HEK293 (cell line): ENCODE measurements around the gene C3orf52.

Experiments
- GLI2 ChIP-seq: fragments of 450-650 bp; formaldehyde crosslinking; IDR thresholded peaks from 2 replicates; pipeline ENCODE4; 2017; ENCODE audit warnings: missing biosample characterization, missing genetic modification characterization, low read depth, borderline replicate concordance
- KLF1 ChIP-seq: fragments of 450-650 bp; formaldehyde crosslinking; IDR thresholded peaks from 2 replicates; pipeline ENCODE4 v1.5.1; 2016; ENCODE audit warnings: missing biosample characterization, missing genetic modification characterization
- KLF16 ChIP-seq: fragments of 450-650 bp; formaldehyde crosslinking; IDR thresholded peaks from 2 replicates; pipeline ENCODE4 v1.5.1; 2017; ENCODE audit warnings: missing biosample characterization, missing genetic modification characterization
- KLF7 ChIP-seq: fragments of 450-650 bp; formaldehyde crosslinking; IDR thresholded peaks from 2 replicates; pipeline ENCODE4 v1.5.1; 2016; ENCODE audit warnings: missing biosample characterization, missing genetic modification characterization, borderline replicate concordance
- OSR2 ChIP-seq: fragments of 450-650 bp; formaldehyde crosslinking; IDR thresholded peaks from 2 replicates; pipeline ENCODE4 v1.5.1; 2016; ENCODE audit warnings: missing biosample characterization, missing genetic modification characterization
- SCRT2 ChIP-seq: fragments of 450-650 bp; formaldehyde crosslinking; IDR thresholded peaks from 2 replicates; pipeline ENCODE4 v1.5.1; 2016; ENCODE audit warnings: missing biosample characterization, missing genetic modification characterization
- YY2 ChIP-seq: fragments of 450-650 bp; formaldehyde crosslinking; IDR thresholded peaks from 2 replicates; pipeline ENCODE4 v1.5.1; 2016; ENCODE audit warnings: missing biosample characterization, missing genetic modification characterization
- ZBTB17 ChIP-seq: fragments of 450-650 bp; formaldehyde crosslinking; IDR thresholded peaks from 2 replicates; pipeline ENCODE4 v1.5.1; 2016; ENCODE audit warnings: missing biosample characterization, missing genetic modification characterization
- ZBTB21 ChIP-seq: fragments of 450-650 bp; formaldehyde crosslinking; IDR thresholded peaks from 2 replicates; pipeline ENCODE4 v1.5.1; 2017; ENCODE audit warnings: missing biosample characterization, missing genetic modification characterization
- ZNF114 ChIP-seq: fragments of 450-650 bp; formaldehyde crosslinking; IDR thresholded peaks from 2 replicates; pipeline ENCODE4 v1.5.0; 2017; ENCODE audit warnings: missing biosample characterization, missing genetic modification characterization
- ZNF132 ChIP-seq: fragments of 450-650 bp; formaldehyde crosslinking; IDR thresholded peaks from 2 replicates; pipeline ENCODE4 v1.5.1; 2017; ENCODE audit warnings: missing biosample characterization, missing genetic modification characterization, borderline replicate concordance
- ZNF146 ChIP-seq: fragments of 450-650 bp; formaldehyde crosslinking; IDR thresholded peaks from 2 replicates; pipeline ENCODE4 v1.5.1; 2016; ENCODE audit warnings: missing biosample characterization, missing genetic modification characterization
- ZNF155 ChIP-seq: fragments of 450-650 bp; formaldehyde crosslinking; IDR thresholded peaks from 2 replicates; pipeline ENCODE4 v1.5.1; 2016; ENCODE audit warnings: missing biosample characterization, missing genetic modification characterization
- ZNF211 ChIP-seq: fragments of 450-650 bp; formaldehyde crosslinking; IDR thresholded peaks from 2 replicates; pipeline ENCODE4 v1.5.1; 2016; ENCODE audit warnings: low read depth, missing biosample characterization, missing genetic modification characterization
- ZNF214 ChIP-seq: fragments of 450-650 bp; formaldehyde crosslinking; IDR thresholded peaks from 2 replicates; pipeline ENCODE4 v1.5.1; 2017; ENCODE audit warnings: missing biosample characterization, mild to moderate bottlenecking, missing genetic modification characterization, borderline replicate concordance
- ZNF311 ChIP-seq: fragments of 450-650 bp; formaldehyde crosslinking; IDR thresholded peaks from 2 replicates; pipeline ENCODE4 v1.5.1; 2017; ENCODE audit warnings: missing biosample characterization, missing genetic modification characterization, borderline replicate concordance
- ZNF341 ChIP-seq: fragments of 450-650 bp; formaldehyde crosslinking; IDR thresholded peaks from 2 replicates; pipeline ENCODE4; 2016; ENCODE audit warnings: low read depth, missing biosample characterization, missing genetic modification characterization
- ZNF423 ChIP-seq: fragments of 450-650 bp; formaldehyde crosslinking; IDR thresholded peaks from 2 replicates; pipeline ENCODE4 v1.5.1; 2016; ENCODE audit warnings: missing biosample characterization, missing genetic modification characterization
- ZNF473 ChIP-seq: fragments of 450-650 bp; formaldehyde crosslinking; IDR thresholded peaks from 2 replicates; pipeline ENCODE4 v1.5.1; 2017; ENCODE audit warnings: missing biosample characterization, missing genetic modification characterization
- ZNF549 ChIP-seq: fragments of 450-650 bp; IDR thresholded peaks from 2 replicates; pipeline ENCODE4 v1.5.1; 2018; ENCODE audit warnings: missing biosample characterization, missing genetic modification characterization, mild to moderate bottlenecking, inconsistent platforms, moderate library complexity
- ZNF664 ChIP-seq: fragments of 450-650 bp; formaldehyde crosslinking; IDR thresholded peaks from 2 replicates; pipeline ENCODE4 v1.5.1; 2016; ENCODE audit warnings: missing biosample characterization, missing genetic modification characterization
- ZNF768 ChIP-seq: fragments of 450-650 bp; formaldehyde crosslinking; IDR thresholded peaks from 2 replicates; pipeline ENCODE4 v1.5.1; 2018; ENCODE audit warnings: missing biosample characterization, mild to moderate bottlenecking, missing genetic modification characterization
- ZNF830 ChIP-seq: fragments of 450-650 bp; IDR thresholded peaks from 2 replicates; pipeline ENCODE4 v1.5.0; 2018; ENCODE audit warnings: missing biosample characterization, missing genetic modification characterization, low read depth, mild to moderate bottlenecking, moderate library complexity
- ZNF843 ChIP-seq: fragments of 450-650 bp; formaldehyde crosslinking; IDR thresholded peaks from 2 replicates; pipeline ENCODE4 v1.5.1; 2016; ENCODE audit warnings: missing biosample characterization, missing genetic modification characterization
- TF ChIP-seq, protein P1 (sequence below): fragments of 450-650 bp; formaldehyde crosslinking; IDR thresholded peaks from 2 replicates; pipeline ENCODE4 v1.5.1; 2016; ENCODE audit warnings: missing biosample characterization, missing genetic modification characterization
- TF ChIP-seq, protein P2 (sequence below): fragments of 450-650 bp; formaldehyde crosslinking; IDR thresholded peaks from 2 replicates; pipeline ENCODE4 v1.5.1; 2016; ENCODE audit warnings: missing biosample characterization, missing genetic modification characterization, borderline replicate concordance
- TF ChIP-seq, protein P3 (sequence below): fragments of 450-650 bp; formaldehyde crosslinking; IDR thresholded peaks from 2 replicates; pipeline ENCODE4 v1.5.1; 2017; ENCODE audit warnings: missing biosample characterization, missing genetic modification characterization
- TF ChIP-seq, protein P4 (sequence below): IDR thresholded peaks from 2 replicates; pipeline ENCODE4 v1.6.1; 2011; ENCODE audit warnings: mild to moderate bottlenecking, low read depth, low read length, borderline replicate concordance
- TF ChIP-seq, protein P5 (sequence below): fragments of 450-650 bp; formaldehyde crosslinking; IDR thresholded peaks from 2 replicates; pipeline ENCODE4 v1.5.1; 2016; ENCODE audit warnings: missing biosample characterization, missing genetic modification characterization

Gene C3orf52

DNA sequence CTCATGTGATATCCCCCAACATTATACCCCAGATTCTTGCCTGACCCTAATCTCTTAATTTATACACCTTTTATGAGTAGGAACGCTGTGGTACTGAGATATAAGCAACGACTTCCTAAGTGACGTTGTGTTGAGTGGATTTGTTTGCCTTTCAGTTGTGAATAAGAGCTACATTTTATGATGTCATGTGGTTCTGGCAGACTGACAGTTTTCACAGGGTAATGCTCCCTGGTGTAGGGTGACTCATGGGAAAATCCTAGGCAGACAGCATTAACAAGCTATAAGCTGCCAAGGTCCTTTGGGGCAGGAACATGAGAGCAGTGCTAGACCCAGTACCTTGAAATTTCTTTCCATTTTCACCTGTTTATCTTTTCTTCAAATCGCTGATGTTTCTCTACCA is 11.2 kb downstream of the C3orf52 start (continued):
- TF ChIP-seq, protein P1, sequence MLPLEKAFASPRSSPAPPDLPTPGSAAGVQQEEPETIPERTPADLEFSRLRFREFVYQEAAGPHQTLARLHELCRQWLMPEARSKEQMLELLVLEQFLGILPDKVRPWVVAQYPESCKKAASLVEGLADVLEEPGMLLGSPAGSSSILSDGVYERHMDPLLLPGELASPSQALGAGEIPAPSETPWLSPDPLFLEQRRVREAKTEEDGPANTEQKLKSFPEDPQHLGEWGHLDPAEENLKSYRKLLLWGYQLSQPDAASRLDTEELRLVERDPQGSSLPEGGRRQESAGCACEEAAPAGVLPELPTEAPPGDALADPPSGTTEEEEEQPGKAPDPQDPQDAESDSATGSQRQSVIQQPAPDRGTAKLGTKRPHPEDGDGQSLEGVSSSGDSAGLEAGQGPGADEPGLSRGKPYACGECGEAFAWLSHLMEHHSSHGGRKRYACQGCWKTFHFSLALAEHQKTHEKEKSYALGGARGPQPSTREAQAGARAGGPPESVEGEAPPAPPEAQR (tag by site-specific recombination): no peak
- TF ChIP-seq, protein P2, sequence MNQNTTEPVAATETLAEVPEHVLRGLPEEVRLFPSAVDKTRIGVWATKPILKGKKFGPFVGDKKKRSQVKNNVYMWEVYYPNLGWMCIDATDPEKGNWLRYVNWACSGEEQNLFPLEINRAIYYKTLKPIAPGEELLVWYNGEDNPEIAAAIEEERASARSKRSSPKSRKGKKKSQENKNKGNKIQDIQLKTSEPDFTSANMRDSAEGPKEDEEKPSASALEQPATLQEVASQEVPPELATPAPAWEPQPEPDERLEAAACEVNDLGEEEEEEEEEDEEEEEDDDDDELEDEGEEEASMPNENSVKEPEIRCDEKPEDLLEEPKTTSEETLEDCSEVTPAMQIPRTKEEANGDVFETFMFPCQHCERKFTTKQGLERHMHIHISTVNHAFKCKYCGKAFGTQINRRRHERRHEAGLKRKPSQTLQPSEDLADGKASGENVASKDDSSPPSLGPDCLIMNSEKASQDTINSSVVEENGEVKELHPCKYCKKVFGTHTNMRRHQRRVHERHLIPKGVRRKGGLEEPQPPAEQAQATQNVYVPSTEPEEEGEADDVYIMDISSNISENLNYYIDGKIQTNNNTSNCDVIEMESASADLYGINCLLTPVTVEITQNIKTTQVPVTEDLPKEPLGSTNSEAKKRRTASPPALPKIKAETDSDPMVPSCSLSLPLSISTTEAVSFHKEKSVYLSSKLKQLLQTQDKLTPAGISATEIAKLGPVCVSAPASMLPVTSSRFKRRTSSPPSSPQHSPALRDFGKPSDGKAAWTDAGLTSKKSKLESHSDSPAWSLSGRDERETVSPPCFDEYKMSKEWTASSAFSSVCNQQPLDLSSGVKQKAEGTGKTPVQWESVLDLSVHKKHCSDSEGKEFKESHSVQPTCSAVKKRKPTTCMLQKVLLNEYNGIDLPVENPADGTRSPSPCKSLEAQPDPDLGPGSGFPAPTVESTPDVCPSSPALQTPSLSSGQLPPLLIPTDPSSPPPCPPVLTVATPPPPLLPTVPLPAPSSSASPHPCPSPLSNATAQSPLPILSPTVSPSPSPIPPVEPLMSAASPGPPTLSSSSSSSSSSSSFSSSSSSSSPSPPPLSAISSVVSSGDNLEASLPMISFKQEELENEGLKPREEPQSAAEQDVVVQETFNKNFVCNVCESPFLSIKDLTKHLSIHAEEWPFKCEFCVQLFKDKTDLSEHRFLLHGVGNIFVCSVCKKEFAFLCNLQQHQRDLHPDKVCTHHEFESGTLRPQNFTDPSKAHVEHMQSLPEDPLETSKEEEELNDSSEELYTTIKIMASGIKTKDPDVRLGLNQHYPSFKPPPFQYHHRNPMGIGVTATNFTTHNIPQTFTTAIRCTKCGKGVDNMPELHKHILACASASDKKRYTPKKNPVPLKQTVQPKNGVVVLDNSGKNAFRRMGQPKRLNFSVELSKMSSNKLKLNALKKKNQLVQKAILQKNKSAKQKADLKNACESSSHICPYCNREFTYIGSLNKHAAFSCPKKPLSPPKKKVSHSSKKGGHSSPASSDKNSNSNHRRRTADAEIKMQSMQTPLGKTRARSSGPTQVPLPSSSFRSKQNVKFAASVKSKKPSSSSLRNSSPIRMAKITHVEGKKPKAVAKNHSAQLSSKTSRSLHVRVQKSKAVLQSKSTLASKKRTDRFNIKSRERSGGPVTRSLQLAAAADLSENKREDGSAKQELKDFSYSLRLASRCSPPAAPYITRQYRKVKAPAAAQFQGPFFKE: no peak
- TF ChIP-seq ZNF214 (tag by site-specific recombination) (no peak), ZNF146 (no peak), ZBTB17 (tag by site-specific recombination) (peak; percentile 48; the same call in 1 of the 2 replicates), ZNF341 (tag by site-specific recombination) (no peak), KLF1 (tag by site-specific recombination) (no peak), ZNF311 (tag by site-specific recombination) (no peak), ZNF423 (tag by site-specific recombination) (no peak), ZBTB21 (tag by site-specific recombination) (peak; percentile 96), ZNF132 (tag by site-specific recombination) (no peak), YY2 (no peak), SCRT2 (tag by site-specific recombination) (no peak), ZNF830 (tag by site-specific recombination) (no peak), KLF7 (tag by site-specific recombination) (no peak), ZNF155 (no peak), ZNF549 (tag by site-specific recombination) (no peak), OSR2 (tag by site-specific recombination) (peak; percentile 51; the same call in 1 of the 2 replicates), GLI2 (tag by site-specific recombination) (no peak), ZNF768 (tag by site-specific recombination) (no peak), KLF16 (tag by site-specific recombination) (no peak), ZNF843 (peak; percentile 85), ZNF211 (no peak), ZNF114 (tag by site-specific recombination) (no peak), ZNF473 (tag by site-specific recombination) (no peak), ZNF664 (tag by site-specific recombination) (no peak)
- TF ChIP-seq, protein P3, sequence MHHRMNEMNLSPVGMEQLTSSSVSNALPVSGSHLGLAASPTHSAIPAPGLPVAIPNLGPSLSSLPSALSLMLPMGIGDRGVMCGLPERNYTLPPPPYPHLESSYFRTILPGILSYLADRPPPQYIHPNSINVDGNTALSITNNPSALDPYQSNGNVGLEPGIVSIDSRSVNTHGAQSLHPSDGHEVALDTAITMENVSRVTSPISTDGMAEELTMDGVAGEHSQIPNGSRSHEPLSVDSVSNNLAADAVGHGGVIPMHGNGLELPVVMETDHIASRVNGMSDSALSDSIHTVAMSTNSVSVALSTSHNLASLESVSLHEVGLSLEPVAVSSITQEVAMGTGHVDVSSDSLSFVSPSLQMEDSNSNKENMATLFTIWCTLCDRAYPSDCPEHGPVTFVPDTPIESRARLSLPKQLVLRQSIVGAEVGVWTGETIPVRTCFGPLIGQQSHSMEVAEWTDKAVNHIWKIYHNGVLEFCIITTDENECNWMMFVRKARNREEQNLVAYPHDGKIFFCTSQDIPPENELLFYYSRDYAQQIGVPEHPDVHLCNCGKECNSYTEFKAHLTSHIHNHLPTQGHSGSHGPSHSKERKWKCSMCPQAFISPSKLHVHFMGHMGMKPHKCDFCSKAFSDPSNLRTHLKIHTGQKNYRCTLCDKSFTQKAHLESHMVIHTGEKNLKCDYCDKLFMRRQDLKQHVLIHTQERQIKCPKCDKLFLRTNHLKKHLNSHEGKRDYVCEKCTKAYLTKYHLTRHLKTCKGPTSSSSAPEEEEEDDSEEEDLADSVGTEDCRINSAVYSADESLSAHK (tag by site-specific recombination): peak; percentile 49; the same call in 1 of the 2 replicates
- TF ChIP-seq, protein P4, sequence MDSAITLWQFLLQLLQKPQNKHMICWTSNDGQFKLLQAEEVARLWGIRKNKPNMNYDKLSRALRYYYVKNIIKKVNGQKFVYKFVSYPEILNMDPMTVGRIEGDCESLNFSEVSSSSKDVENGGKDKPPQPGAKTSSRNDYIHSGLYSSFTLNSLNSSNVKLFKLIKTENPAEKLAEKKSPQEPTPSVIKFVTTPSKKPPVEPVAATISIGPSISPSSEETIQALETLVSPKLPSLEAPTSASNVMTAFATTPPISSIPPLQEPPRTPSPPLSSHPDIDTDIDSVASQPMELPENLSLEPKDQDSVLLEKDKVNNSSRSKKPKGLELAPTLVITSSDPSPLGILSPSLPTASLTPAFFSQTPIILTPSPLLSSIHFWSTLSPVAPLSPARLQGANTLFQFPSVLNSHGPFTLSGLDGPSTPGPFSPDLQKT: no peak
- TF ChIP-seq, protein P5, sequence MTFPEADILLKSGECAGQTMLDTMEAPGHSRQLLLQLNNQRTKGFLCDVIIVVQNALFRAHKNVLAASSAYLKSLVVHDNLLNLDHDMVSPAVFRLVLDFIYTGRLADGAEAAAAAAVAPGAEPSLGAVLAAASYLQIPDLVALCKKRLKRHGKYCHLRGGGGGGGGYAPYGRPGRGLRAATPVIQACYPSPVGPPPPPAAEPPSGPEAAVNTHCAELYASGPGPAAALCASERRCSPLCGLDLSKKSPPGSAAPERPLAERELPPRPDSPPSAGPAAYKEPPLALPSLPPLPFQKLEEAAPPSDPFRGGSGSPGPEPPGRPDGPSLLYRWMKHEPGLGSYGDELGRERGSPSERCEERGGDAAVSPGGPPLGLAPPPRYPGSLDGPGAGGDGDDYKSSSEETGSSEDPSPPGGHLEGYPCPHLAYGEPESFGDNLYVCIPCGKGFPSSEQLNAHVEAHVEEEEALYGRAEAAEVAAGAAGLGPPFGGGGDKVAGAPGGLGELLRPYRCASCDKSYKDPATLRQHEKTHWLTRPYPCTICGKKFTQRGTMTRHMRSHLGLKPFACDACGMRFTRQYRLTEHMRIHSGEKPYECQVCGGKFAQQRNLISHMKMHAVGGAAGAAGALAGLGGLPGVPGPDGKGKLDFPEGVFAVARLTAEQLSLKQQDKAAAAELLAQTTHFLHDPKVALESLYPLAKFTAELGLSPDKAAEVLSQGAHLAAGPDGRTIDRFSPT (tag by site-specific recombination): peak; percentile 81; the same call in 1 of the 2 replicates
